ENCODE results near the gene NIPAL4.

The NIPAL4 gene

GRCh38 chr5:157516626-157517325 lies 56.8 kb downstream of the NIPAL4 start:
- no peak for DNase-seq (ENCODE audit: low spot score)

GRCh38 chr5:157518963-157519362 lies 59.0 kb downstream of the NIPAL4 start:
- DNase-seq (ENCODE audit: low spot score) = no peak

DNA sequence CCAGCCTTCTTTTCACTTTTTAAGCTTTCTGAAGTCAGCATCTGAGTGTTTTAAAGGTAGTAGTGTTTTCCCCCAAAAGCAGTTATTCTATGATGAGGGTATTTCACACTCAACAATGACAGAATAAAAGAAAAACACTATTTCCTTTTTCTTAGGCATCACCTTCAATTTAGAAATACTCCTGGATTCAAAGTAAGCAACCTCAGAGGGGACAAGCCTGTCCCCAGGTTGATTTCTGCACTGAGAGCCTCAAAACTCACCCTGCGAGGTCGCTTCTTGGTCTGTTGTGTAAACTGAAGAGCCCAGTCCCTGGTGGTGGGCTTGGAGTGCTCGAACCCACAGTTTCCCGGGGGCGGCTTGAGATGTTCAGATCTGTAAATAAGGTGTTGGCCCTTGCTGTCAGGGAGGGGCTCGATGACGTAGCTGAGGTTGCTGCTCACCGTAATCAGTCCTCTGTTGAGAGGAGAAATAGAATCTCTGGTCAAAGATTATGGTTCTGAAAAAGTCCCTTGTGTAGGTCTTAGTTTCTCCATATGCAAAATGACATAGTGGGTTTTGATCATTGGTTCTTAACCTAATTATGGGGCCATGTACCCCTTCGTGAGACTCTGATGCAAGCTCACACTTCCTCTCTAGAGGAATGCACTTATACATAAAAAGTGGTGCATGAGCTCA lies 59.7 kb downstream of the NIPAL4 start:
- no peak for DNase-seq (ENCODE audit: low spot score)

- peak; percentile 15 for DNase-seq (ENCODE audit: low spot score)
These were observed 61.1 kb downstream of the NIPAL4 start for GRCh38 chr5:157520911-157521703.

DNA sequence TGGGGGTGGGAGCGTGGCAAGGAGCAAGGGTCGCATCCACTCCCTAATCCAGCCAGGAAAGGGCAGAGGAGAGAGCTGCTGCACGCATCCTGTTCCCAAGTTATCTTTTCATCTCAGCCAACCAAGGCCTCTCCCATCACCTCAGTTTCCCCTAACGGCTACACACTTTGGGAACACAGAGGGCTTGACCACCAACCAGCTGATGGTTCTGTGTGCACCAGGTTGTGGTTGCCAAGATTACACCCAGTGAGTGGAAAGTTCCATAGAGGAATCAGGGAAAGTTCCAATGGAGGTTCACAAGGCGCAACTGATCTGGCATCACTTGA lies 61.7 kb downstream of the NIPAL4 start:
- DNase-seq (ENCODE audit: low spot score) = no peak

- no peak for DNase-seq (ENCODE audit: low spot score)
These were observed 64.0 kb downstream of the NIPAL4 start for GRCh38 chr5:157523976-157524375.
